Mesodermal cell (in vitro differentiated cells): Measurements from ENCODE around the gene CALN1.

Experiments used
- H3K27ac ChIP-seq: 2 replicates; pipeline ENCODE4 v1.7.0; 2013; ENCODE audit warnings: mild to moderate bottlenecking, low read depth, low read length, moderate library complexity; ENCODE audit not compliant: severe bottlenecking
- H3K36me3 ChIP-seq: 2 replicates; pipeline ENCODE4 v1.7.1; 2013; ENCODE audit warnings: mild to moderate bottlenecking, low read length, moderate library complexity; ENCODE audit not compliant: control insufficient read depth, insufficient read depth
- H3K4me1 ChIP-seq: one replicate; pipeline ENCODE4 v1.7.1; 2013; ENCODE audit warnings: mild to moderate bottlenecking, low read length; ENCODE audit not compliant: insufficient read depth, control insufficient read depth, poor library complexity, severe bottlenecking
- H3K4me3 ChIP-seq: 2 replicates; pipeline ENCODE4 v1.7.0; 2013; ENCODE audit warnings: low read length, control low read depth, mild to moderate bottlenecking; ENCODE audit not compliant: insufficient read depth, poor library complexity, severe bottlenecking; ENCODE audit errors: extremely low read depth
- H3K9me3 ChIP-seq: 2 replicates; pipeline ENCODE4 v1.7.1; 2013; ENCODE audit warnings: mild to moderate bottlenecking, low read length, moderate library complexity; ENCODE audit not compliant: control insufficient read depth
- WGBS, 2 experiments: methylation state at CpG; one replicate each; pipeline ENCODE4 v1.1.5; 2013; ENCODE audit warnings: missing lambda C conversion rate in 2 of 2; ENCODE audit not compliant: insufficient coverage in 2 of 2; 5-methylcytosine and 5-hydroxymethylcytosine counted together

Gene CALN1

DNA sequence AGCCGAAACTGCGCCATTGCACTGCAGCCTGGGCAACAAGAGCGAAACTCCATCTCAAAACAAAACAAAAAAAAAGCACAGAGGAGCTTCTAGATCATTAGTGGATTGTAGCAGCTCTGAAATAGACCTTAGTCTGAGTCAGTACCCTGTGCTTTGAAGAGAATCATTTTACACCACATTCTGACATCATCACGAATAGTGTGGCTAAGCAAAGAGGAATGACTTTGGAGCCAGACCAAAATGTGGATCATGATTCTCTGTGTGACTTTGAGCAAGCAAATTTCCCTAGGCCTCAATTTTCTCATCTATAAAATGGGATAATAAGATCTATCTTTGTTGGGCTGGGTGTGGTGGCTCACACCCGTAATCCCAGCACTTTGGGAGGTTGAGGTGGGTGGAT, 618.9 kb downstream of the CALN1 start:
- H3K9me3 ChIP-seq: no peaks in the 10 kb centered on the region
- no peaks in the 10 kb centered on the region for H3K36me3 ChIP-seq
- no peak overlapping the region for H3K4me3 ChIP-seq
- WGBS, 2 experiments: 90% methylated on average over 2 of the region's 5 CpGs; no CpG with 5 or more reads in 1 of the 2 experiments
- no peaks in the 10 kb centered on the region for H3K4me1 ChIP-seq
- no peak overlapping the region for H3K27ac ChIP-seq

DNA sequence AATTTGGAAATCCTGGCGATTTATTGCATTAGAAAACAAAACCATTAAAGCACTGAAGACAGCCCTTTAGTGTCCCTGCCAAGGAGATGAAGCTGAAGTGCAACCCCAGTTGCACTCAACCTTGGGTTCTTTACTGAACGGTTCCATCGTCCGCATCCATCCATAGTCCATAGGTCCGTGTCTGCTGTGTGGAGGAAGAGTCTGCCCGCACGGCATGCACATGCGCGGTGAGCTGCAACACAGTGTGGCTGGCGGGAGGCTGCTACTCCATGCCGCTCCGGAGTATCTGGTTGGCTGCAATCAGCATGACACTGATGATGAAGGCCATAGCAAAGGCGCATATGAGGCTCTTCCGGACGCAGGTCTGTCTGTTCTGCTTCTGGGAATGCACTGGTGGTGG, 624.6 kb downstream of the CALN1 start:
- 90 to 92% methylated on average over 12 to 15 of the region's 15 CpGs for WGBS, 2 experiments
- H3K4me3 ChIP-seq: no peak overlapping the region

DNA sequence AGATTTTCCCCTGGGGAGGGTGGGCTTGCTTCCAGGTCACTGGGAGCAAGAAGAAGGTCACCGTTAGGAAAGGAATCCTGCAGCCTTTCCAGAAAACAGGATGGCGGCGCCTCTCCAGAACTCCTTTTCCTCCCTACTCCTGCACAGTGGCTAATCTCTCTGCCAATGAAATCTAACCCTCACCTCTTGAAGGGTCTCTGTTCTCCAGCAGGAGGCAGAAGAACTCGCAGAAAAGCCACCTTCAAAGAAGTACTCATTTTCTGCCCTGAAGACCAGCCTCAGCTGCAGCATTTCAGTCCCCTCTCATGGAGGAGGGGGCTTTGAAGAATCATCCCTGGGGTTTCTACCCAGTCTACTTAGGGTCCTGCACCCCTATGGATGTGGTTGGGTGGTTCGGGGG, 626.9 kb downstream of the CALN1 start:
- H3K27ac ChIP-seq: no peak overlapping the region
- peaks cover 15% of the 10 kb centered on the region for H3K9me3 ChIP-seq
- no peaks in the 10 kb centered on the region for H3K4me1 ChIP-seq
- 79 to 86% methylated on average over 3 to 4 of the region's 5 CpGs for WGBS, 2 experiments
- no peak overlapping the region for H3K4me3 ChIP-seq
- H3K36me3 ChIP-seq: no peaks in the 10 kb centered on the region

More for the DNA sequence above, 624.6 kb downstream of the CALN1 start:
- Histone ChIP-seq H3K36me3 (no peaks in the 10 kb centered on the region), H3K4me1 (no peaks in the 10 kb centered on the region), H3K9me3 (peaks cover 15% of the 10 kb centered on the region), H3K27ac (no peak overlapping the region)

DNA sequence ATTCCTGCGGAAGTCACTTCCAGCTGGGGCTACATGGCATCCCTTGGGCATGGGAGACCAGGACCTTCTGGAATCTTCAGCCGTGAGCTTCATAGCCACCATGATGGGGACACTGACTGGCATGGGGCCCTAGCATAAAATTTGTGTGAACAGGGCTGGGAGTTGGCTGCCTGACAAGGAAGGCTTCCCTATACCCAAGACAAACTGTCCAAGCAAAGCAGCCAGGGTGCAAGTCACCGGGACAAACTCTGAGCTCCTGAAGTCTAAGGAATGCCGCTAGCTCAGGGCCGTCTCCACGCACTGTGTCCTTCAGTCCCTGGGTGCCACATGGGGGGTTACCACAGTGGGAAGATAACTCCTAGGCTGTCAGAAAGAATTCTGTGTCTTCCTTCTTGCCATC, 627.4 kb downstream of the CALN1 start:
- peaks cover 15% of the 10 kb centered on the region for H3K9me3 ChIP-seq
- H3K27ac ChIP-seq: no peak overlapping the region
- H3K4me1 ChIP-seq: no peaks in the 10 kb centered on the region
- no peak overlapping the region for H3K4me3 ChIP-seq
- H3K36me3 ChIP-seq: no peaks in the 10 kb centered on the region
- WGBS, 2 experiments: 89 to 93% methylated on average over 5 to 6 of the region's 6 CpGs

DNA sequence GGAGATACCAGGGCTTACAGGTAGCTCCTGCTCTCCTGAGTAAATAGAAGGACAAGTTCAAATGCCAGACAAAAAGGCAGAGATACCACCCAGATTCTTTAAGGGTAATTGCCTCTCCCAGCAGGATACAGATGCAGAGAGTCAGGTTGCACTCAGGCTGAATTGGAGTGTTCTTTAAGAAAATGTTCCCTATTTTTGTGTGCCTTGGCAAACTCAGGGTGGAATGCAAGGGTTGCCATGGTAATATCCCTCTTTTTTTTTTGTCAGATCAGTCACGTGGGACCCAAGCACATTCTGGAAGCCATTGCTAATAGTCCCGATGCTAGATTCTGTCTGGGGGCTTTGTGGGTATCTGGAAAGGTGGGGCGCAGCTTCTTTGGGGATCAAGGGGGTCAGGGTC, 628.0 kb downstream of the CALN1 start:
- Histone ChIP-seq H3K4me3 (no peak overlapping the region), H3K27ac (no peak overlapping the region), H3K9me3 (peaks cover 15% of the 10 kb centered on the region), H3K36me3 (no peaks in the 10 kb centered on the region), H3K4me1 (no peaks in the 10 kb centered on the region)
- WGBS, 2 experiments: 42% methylated on average over 2 of the region's 3 CpGs; no CpG with 5 or more reads in 1 of the 2 experiments

DNA sequence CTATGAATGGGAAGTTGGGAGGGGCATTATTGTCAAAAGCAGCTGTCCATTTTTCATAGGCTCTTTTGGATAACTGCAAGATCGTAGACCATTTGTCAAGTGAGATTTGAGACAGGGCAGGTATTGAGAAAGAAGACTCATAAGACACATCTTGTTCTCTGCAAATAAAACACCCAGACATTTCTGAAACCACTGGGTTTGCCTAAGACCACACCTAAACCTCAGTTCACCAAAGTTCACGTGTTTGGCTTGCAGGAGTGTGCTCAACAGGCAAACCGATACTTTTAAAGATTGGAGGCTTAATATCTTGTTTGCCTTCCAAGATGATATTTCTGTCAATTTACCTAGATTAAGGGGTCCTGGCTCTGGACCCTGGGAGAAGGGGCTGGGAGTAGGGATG, 628.4 kb downstream of the CALN1 start:
- no peaks in the 10 kb centered on the region for H3K36me3 ChIP-seq
- no peak overlapping the region for H3K4me3 ChIP-seq
- no peaks in the 10 kb centered on the region for H3K4me1 ChIP-seq
- peaks cover 15% of the 10 kb centered on the region for H3K9me3 ChIP-seq
- H3K27ac ChIP-seq: no peak overlapping the region
- 90 to 100% methylated on average over 2 of the region's 3 CpGs for WGBS, 2 experiments

DNA sequence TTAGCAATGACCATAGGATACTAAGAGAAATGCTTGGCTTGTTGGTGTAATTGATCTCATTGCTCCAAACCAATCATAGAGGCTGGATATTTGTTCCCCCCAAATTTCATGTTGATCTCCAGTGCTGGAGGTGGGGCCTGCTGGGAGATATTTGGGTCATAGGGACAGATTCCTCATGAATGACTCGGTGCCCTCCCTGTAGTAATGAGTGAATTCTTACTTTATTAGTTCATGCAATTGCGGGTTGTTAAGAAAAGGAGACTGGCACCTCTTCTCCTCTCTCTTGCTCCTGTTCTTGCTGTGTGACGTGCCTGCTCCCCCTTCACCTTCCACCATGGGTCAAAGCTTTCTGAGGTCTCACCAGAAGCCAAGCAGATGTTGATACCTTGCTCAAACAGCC, 630.1 kb downstream of the CALN1 start:
- Histone ChIP-seq H3K4me3 (no peak overlapping the region), H3K4me1 (no peaks in the 10 kb centered on the region), H3K36me3 (no peaks in the 10 kb centered on the region), H3K9me3 (peaks cover 4% of the 10 kb centered on the region), H3K27ac (no peak overlapping the region)
- WGBS, 2 experiments: 71 to 80% methylated on average over 1 to 2 of the region's 3 CpGs

DNA sequence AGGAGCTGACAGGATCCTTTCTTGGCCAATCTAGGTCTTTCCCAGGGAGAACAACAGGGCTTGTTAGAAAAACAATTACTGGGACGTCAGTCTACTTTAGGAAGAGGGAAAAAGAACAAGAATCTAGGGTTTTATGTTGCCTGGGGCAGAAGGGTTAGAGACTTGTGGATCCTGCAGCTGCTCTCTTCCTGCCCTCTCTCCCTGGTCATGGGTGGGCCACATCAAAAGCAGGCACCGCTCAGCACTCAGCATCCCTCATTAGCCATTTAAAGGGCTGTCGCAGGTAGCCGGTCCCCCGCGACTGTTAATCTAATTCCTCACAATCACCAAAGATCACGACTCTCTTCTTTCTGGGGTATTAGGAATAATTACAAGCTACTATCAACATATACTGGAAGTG, 631.9 kb downstream of the CALN1 start:
- peaks cover 4% of the 10 kb centered on the region for H3K4me1 ChIP-seq
- no peak overlapping the region for H3K4me3 ChIP-seq
- no peak overlapping the region for H3K27ac ChIP-seq
- WGBS, 2 experiments: 13 to 31% methylated on average over 1 to 2 of the region's 7 CpGs
- H3K9me3 ChIP-seq: no peaks in the 10 kb centered on the region
- no peaks in the 10 kb centered on the region for H3K36me3 ChIP-seq

DNA sequence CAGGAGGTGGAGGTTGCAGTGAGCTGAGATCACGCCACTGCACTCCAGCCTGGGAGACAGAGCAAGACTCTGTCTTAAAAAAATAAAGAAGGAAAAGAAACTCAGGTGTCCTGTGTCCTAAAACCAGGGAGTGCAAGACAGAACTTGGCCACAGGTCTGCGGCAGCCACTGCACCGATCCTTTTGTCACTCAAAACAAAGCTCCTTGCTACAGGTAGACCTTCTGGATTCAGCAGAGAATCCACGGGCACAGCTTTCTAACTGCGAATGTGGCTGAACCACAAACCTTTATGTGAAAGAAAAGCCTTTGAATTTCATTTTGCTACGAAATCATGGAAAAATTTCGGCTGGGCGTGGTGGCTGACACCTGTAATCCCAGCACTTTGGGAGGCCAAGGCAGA, 634.9 kb downstream of the CALN1 start:
- WGBS, 2 experiments: 74 to 85% methylated on average over 8 of the region's 8 CpGs

DNA sequence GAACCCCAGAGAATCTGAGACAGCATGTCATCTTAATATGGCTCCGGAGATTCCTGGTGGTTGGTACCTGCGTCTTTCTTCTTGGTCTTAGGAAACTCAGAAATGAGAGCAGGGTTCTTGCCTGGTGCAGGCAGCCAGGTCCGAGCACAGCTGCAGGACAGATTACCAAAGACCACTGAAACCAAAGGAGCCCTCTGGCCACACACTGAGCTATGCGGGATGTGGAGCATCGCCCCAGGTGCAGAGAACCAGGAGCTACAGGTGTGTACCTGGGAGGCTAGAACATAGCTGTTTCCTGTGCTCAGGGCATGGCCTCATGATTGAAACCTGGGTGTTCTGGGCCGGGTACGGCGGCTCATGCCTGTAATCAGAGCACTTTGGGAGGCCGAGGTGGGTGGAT, 635.4 kb downstream of the CALN1 start:
- 88 to 95% methylated on average over 8 to 9 of the region's 9 CpGs for WGBS, 2 experiments

More for the DNA sequence above, 634.9 kb downstream of the CALN1 start:
- Histone ChIP-seq H3K4me1 (peaks cover 4% of the 10 kb centered on the region), H3K36me3 (no peaks in the 10 kb centered on the region), H3K4me3 (no peak overlapping the region), H3K9me3 (no peaks in the 10 kb centered on the region), H3K27ac (no peak overlapping the region)

DNA sequence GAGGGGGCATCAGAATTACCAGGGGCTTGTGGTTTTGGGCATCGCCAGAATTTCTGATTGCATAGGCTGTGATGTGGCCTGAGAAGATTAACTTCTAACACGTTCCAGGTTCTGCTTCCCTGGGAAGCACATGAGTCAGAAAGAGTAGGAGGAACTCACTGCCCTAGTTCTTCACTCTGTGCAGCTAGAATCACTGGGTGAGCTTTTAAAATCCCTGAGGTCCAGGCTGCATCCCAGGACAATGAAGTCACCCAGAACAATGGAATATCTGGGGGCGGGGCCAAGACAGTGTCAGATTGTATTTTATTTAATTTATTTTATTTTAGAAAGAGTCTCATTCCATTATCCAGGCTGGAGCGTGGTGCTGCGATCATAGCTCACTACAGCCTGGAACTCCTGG, 636.5 kb downstream of the CALN1 start:
- no peaks in the 10 kb centered on the region for H3K36me3 ChIP-seq
- no peak overlapping the region for H3K4me3 ChIP-seq
- WGBS, 2 experiments: 67 to 100% methylated on average over 1 to 4 of the region's 5 CpGs
- no peak overlapping the region for H3K27ac ChIP-seq
- H3K9me3 ChIP-seq: no peaks in the 10 kb centered on the region
- peaks cover 4% of the 10 kb centered on the region for H3K4me1 ChIP-seq

More for the DNA sequence above, 635.4 kb downstream of the CALN1 start:
- Histone ChIP-seq H3K4me3 (no peak overlapping the region), H3K9me3 (no peaks in the 10 kb centered on the region), H3K36me3 (no peaks in the 10 kb centered on the region), H3K4me1 (peaks cover 4% of the 10 kb centered on the region), H3K27ac (no peak overlapping the region)
